Measurements from ENCODE around the gene FNDC5. TPM values are rescaled to one million over a fixed set of nuclear protein-coding genes. Genes with fewer than 3 reads are reported as not detected.
A peak's percentile ranks its signal among the peaks of the same experiment; 100 is the strongest.

Gene FNDC5
- total and polyA plus RNA-seq, 2 donors from 2014 or later = 0.35 to 4.2 TPM

- no peak for TF ChIP-seq CTCF (IDR thresholded peaks at IDR 0.05; ENCODE audit: borderline replicate concordance, extremely low read depth, insufficient read depth)
- H3K9ac ChIP-seq (ENCODE audit: low read length in 3 of 3) = no peak overlapping the region
- no peak overlapping the region for H3K27ac ChIP-seq (ENCODE audit: low read depth in 2 of 2, low read length in 2 of 2)
- H3K36me3 ChIP-seq (ENCODE audit: control insufficient read depth in 2 of 3, insufficient read depth in 3 of 3, low read length in 3 of 3) = no peaks in the 10 kb centered on the region
- peaks cover 0 to 8% (median 0%) of the 10 kb centered on the region in 3 donors for H3K4me1 ChIP-seq (ENCODE audit: control insufficient read depth in 2 of 3, insufficient read depth in 2 of 3, low read depth in 1 of 3, low read length in 3 of 3)
- no peak overlapping the region for H3K4me3 ChIP-seq (ENCODE audit: low read length in 3 of 3)
- DNase-seq (no peak), FAIRE-seq (no peak)
- no peaks in the 10 kb centered on the region for H3K9me3 ChIP-seq (ENCODE audit: control insufficient read depth in 2 of 3, insufficient read depth in 1 of 3, low read length in 3 of 3)
- H3K27me3 ChIP-seq (ENCODE audit: control insufficient read depth, insufficient read depth, low read length) = no peaks in the 10 kb centered on the region
- intact Hi-C loops (cut with DNase I) = no loop called here
Measured at GRCh38 chr1:32903991-32904785, 33.5 kb upstream of the FNDC5 start.

GRCh38 chr1:32902535-32902920, 31.8 kb upstream of the FNDC5 start:
- H3K36me3 ChIP-seq (ENCODE audit: control insufficient read depth in 2 of 3, insufficient read depth in 3 of 3, low read length in 3 of 3) = no peaks in the 10 kb centered on the region
- TF ChIP-seq CTCF (IDR thresholded peaks at IDR 0.05; ENCODE audit: borderline replicate concordance, extremely low read depth, insufficient read depth) = no peak
- no peak overlapping the region for H3K9ac ChIP-seq (ENCODE audit: low read length in 3 of 3)
- intact Hi-C loops (cut with DNase I) = no loop called here
- H3K27me3 ChIP-seq (ENCODE audit: control insufficient read depth, insufficient read depth, low read length) = no peaks in the 10 kb centered on the region
- no peak overlapping the region for H3K27ac ChIP-seq (ENCODE audit: low read depth in 2 of 2, low read length in 2 of 2)
- DNase-seq (peak in 1 of 5 donors; percentile 42), FAIRE-seq (no peak)
- H3K9me3 ChIP-seq (ENCODE audit: control insufficient read depth in 2 of 3, insufficient read depth in 1 of 3, low read length in 3 of 3) = no peaks in the 10 kb centered on the region
- no peak overlapping the region for H3K4me3 ChIP-seq (ENCODE audit: low read length in 3 of 3)
- peaks cover 0 to 8% (median 0%) of the 10 kb centered on the region in 3 donors for H3K4me1 ChIP-seq (ENCODE audit: control insufficient read depth in 2 of 3, insufficient read depth in 2 of 3, low read depth in 1 of 3, low read length in 3 of 3)

- Histone ChIP-seq H3K9me3 (ENCODE audit: control insufficient read depth in 2 of 3, insufficient read depth in 1 of 3, low read length in 3 of 3) (no peaks in the 10 kb centered on the region), H3K36me3 (ENCODE audit: control insufficient read depth in 2 of 3, insufficient read depth in 3 of 3, low read length in 3 of 3) (no peaks in the 10 kb centered on the region), H3K4me3 (ENCODE audit: low read length in 3 of 3) (peak overlapping the region in 2 of 3 donors; percentile 36 to 60), H3K4me1 (ENCODE audit: control insufficient read depth in 2 of 3, insufficient read depth in 2 of 3, low read depth in 1 of 3, low read length in 3 of 3) (peaks cover 0 to 8% (median 0%) of the 10 kb centered on the region in 3 donors), H3K9ac (ENCODE audit: low read length in 3 of 3) (peak overlapping the region in 2 of 3 donors; percentile 30 to 66), H3K27ac (ENCODE audit: low read depth in 2 of 2, low read length in 2 of 2) (no peak overlapping the region), H3K27me3 (ENCODE audit: control insufficient read depth, insufficient read depth, low read length) (no peaks in the 10 kb centered on the region)
- intact Hi-C loops (cut with DNase I) = no loop called here
- DNase-seq = no peak
- FAIRE-seq = no peak
- no peak for TF ChIP-seq CTCF (IDR thresholded peaks at IDR 0.05; ENCODE audit: borderline replicate concordance, extremely low read depth, insufficient read depth)
Measured at GRCh38 chr1:32901823-32902534, 31.3 kb upstream of the FNDC5 start.
